ENCODE results near the gene NDFIP2.

DNA sequence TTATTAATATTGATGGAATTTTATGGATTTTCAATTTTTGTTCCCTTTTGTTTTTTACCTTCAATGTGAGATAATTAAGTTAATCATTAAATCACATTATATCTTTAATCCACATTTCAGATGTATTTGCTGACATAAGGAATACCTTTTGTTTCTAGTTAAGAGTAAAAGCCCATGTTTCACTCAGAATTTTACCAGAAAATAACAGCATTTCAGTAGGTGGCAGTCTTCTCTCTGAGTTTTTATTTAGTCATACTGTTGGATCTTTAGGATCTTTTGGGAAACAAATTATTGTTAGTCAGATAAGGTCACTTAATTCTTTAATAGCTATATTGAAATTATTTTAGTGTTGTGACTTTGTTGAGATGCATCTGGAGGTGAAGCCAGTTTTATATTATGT lies 67.9 kb downstream of the NDFIP2 start:
- TF ChIP-seq, protein P1, sequence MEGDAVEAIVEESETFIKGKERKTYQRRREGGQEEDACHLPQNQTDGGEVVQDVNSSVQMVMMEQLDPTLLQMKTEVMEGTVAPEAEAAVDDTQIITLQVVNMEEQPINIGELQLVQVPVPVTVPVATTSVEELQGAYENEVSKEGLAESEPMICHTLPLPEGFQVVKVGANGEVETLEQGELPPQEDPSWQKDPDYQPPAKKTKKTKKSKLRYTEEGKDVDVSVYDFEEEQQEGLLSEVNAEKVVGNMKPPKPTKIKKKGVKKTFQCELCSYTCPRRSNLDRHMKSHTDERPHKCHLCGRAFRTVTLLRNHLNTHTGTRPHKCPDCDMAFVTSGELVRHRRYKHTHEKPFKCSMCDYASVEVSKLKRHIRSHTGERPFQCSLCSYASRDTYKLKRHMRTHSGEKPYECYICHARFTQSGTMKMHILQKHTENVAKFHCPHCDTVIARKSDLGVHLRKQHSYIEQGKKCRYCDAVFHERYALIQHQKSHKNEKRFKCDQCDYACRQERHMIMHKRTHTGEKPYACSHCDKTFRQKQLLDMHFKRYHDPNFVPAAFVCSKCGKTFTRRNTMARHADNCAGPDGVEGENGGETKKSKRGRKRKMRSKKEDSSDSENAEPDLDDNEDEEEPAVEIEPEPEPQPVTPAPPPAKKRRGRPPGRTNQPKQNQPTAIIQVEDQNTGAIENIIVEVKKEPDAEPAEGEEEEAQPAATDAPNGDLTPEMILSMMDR (IDR thresholded peaks at IDR 0.05) = no peak
- no peak for TF ChIP-seq POLR2A (IDR thresholded peaks at IDR 0.05)
